Neuron (in vitro differentiated cells): ENCODE measurements around the gene SH3RF1.

ENCODE experiments used
- H2AFZ ChIP-seq: one replicate; pipeline ENCODE4 v1.6.1; 2013; ENCODE audit warnings: low read depth, mild to moderate bottlenecking, inconsistent platforms, low read length, moderate library complexity
- H3K27me3 ChIP-seq: one replicate; pipeline ENCODE4 v1.6.1; 2013; ENCODE audit warnings: low read length; ENCODE audit not compliant: insufficient read depth
- H3K36me3 ChIP-seq: one replicate; pipeline ENCODE4 v1.6.1; 2013; ENCODE audit warnings: low read length; ENCODE audit not compliant: insufficient read depth
- H3K4me1 ChIP-seq: one replicate; pipeline ENCODE4 v1.6.1; 2013; ENCODE audit warnings: low read length; ENCODE audit not compliant: insufficient read depth
- H3K4me3 ChIP-seq: 2 replicates; pipeline ENCODE4 v1.5.1; 2013; ENCODE audit warnings: mild to moderate bottlenecking, low read length, moderate library complexity
- H3K9me3 ChIP-seq: one replicate; pipeline ENCODE4 v1.6.1; 2013; ENCODE audit warnings: low read length

Gene SH3RF1

GRCh38 chr4:169253904-169254303 is 16.9 kb downstream of the SH3RF1 start:
- no peaks in the 10 kb centered on the region for H3K36me3 ChIP-seq
- no peaks in the 10 kb centered on the region for H3K9me3 ChIP-seq
- H3K4me3 ChIP-seq: no peak overlapping the region
- H3K4me1 ChIP-seq: peaks cover 28% of the 10 kb centered on the region
- H2AFZ ChIP-seq: no peak overlapping the region
- H3K27me3 ChIP-seq: no peaks in the 10 kb centered on the region

GRCh38 chr4:169253113-169253671 is 17.6 kb downstream of the SH3RF1 start:
- Histone ChIP-seq H3K4me1 (peaks cover 28% of the 10 kb centered on the region), H3K4me3 (no peak overlapping the region), H3K27me3 (no peaks in the 10 kb centered on the region), H3K9me3 (peaks cover 3% of the 10 kb centered on the region), H2AFZ (no peak overlapping the region), H3K36me3 (no peaks in the 10 kb centered on the region)

- Histone ChIP-seq H3K9me3 (peaks cover 3% of the 10 kb centered on the region), H3K4me3 (no peak overlapping the region), H3K36me3 (no peaks in the 10 kb centered on the region), H3K27me3 (no peaks in the 10 kb centered on the region), H2AFZ (no peak overlapping the region), H3K4me1 (peaks cover 26% of the 10 kb centered on the region)
Measured at GRCh38 chr4:169252339-169253112, 18.2 kb downstream of the SH3RF1 start.

- Histone ChIP-seq H3K4me1 (peaks cover 32% of the 10 kb centered on the region), H3K4me3 (no peak overlapping the region), H3K36me3 (no peaks in the 10 kb centered on the region), H2AFZ (no peak overlapping the region), H3K27me3 (no peaks in the 10 kb centered on the region), H3K9me3 (peaks cover 3% of the 10 kb centered on the region)
Measured at GRCh38 chr4:169251291-169252235, 19.2 kb downstream of the SH3RF1 start.

- no peak overlapping the region for H3K4me3 ChIP-seq
- peaks cover 3% of the 10 kb centered on the region for H3K9me3 ChIP-seq
- no peaks in the 10 kb centered on the region for H3K36me3 ChIP-seq
- H2AFZ ChIP-seq: no peak overlapping the region
- H3K4me1 ChIP-seq: peaks cover 39% of the 10 kb centered on the region
- H3K27me3 ChIP-seq: no peaks in the 10 kb centered on the region
Measured at GRCh38 chr4:169250796-169251195, 20.0 kb downstream of the SH3RF1 start.

- Histone ChIP-seq H3K4me1 (peaks cover 44% of the 10 kb centered on the region), H3K27me3 (no peaks in the 10 kb centered on the region), H3K4me3 (no peak overlapping the region)
Measured at GRCh38 chr4:169249999-169250398, 20.8 kb downstream of the SH3RF1 start.

GRCh38 chr4:169249214-169249973 is 21.4 kb downstream of the SH3RF1 start:
- no peaks in the 10 kb centered on the region for H3K27me3 ChIP-seq
- H3K9me3 ChIP-seq: peaks cover 3% of the 10 kb centered on the region
- no peaks in the 10 kb centered on the region for H3K36me3 ChIP-seq
- H2AFZ ChIP-seq: no peak overlapping the region
- no peak overlapping the region for H3K4me3 ChIP-seq
- peaks cover 46% of the 10 kb centered on the region for H3K4me1 ChIP-seq

More at GRCh38 chr4:169249999-169250398, 20.8 kb downstream of the SH3RF1 start:
- Histone ChIP-seq H3K9me3 (peaks cover 3% of the 10 kb centered on the region), H3K36me3 (no peaks in the 10 kb centered on the region), H2AFZ (no peak overlapping the region)

- H2AFZ ChIP-seq: no peak overlapping the region
- no peaks in the 10 kb centered on the region for H3K27me3 ChIP-seq
- H3K4me1 ChIP-seq: peaks cover 52% of the 10 kb centered on the region
Measured at GRCh38 chr4:169248645-169249044, 22.1 kb downstream of the SH3RF1 start.

GRCh38 chr4:169246957-169247396 is 23.8 kb downstream of the SH3RF1 start:
- peaks cover 52% of the 10 kb centered on the region for H3K4me1 ChIP-seq
- H3K4me3 ChIP-seq: no peak overlapping the region

More at GRCh38 chr4:169248645-169249044, 22.1 kb downstream of the SH3RF1 start:
- peaks cover 3% of the 10 kb centered on the region for H3K9me3 ChIP-seq
- no peak overlapping the region for H3K4me3 ChIP-seq
- H3K36me3 ChIP-seq: no peaks in the 10 kb centered on the region

GRCh38 chr4:169246279-169246678 is 24.5 kb downstream of the SH3RF1 start:
- H3K4me3 ChIP-seq: no peak overlapping the region
- H3K27me3 ChIP-seq: no peaks in the 10 kb centered on the region
- H3K9me3 ChIP-seq: peaks cover 3% of the 10 kb centered on the region
- peaks cover 45% of the 10 kb centered on the region for H3K4me1 ChIP-seq
- H3K36me3 ChIP-seq: no peaks in the 10 kb centered on the region
- H2AFZ ChIP-seq: no peak overlapping the region

More at GRCh38 chr4:169246957-169247396, 23.8 kb downstream of the SH3RF1 start:
- H3K36me3 ChIP-seq: no peaks in the 10 kb centered on the region
- H3K27me3 ChIP-seq: no peaks in the 10 kb centered on the region
- peaks cover 3% of the 10 kb centered on the region for H3K9me3 ChIP-seq
- H2AFZ ChIP-seq: no peak overlapping the region

- Histone ChIP-seq H2AFZ (no peak overlapping the region), H3K4me3 (no peak overlapping the region), H3K27me3 (no peaks in the 10 kb centered on the region), H3K36me3 (no peaks in the 10 kb centered on the region), H3K9me3 (peaks cover 3% of the 10 kb centered on the region), H3K4me1 (peaks cover 39% of the 10 kb centered on the region)
Measured at GRCh38 chr4:169245061-169245460, 25.7 kb downstream of the SH3RF1 start.

GRCh38 chr4:169243825-169244609 is 26.7 kb downstream of the SH3RF1 start:
- H3K4me3 ChIP-seq: no peak overlapping the region
- no peak overlapping the region for H2AFZ ChIP-seq
- H3K36me3 ChIP-seq: no peaks in the 10 kb centered on the region
- no peaks in the 10 kb centered on the region for H3K27me3 ChIP-seq
- H3K4me1 ChIP-seq: peaks cover 41% of the 10 kb centered on the region
- H3K9me3 ChIP-seq: peaks cover 3% of the 10 kb centered on the region
